Left renal cortex interstitium (tissue), 4 donors: ENCODE measurements around the gene TAOK1. TPM values are rescaled to one million over a fixed set of nuclear protein-coding genes. Genes with fewer than 3 reads are reported as not detected.

Experiments
- DNase-seq, 4 donors: peaks; one replicate each; pipeline ENCODE4 v3.0.0-alpha.2; 2013; ENCODE audit warnings: low read depth in 4 of 4, low spot score in 2 of 4, missing footprints in 1 of 4
- polyA plus RNA-seq, 4 donors: library from polyadenylated mRNA; unstranded; fragments of 120-200 nt; gene quantifications; one replicate each; pipeline ENCODE4 v1.2.1, GENCODE V29; 2013; ENCODE audit not compliant: insufficient read length in 4 of 4

Gene TAOK1
- polyA plus RNA-seq, 4 donors = 41.2 to 51.6 (median 45.6) TPM

DNA sequence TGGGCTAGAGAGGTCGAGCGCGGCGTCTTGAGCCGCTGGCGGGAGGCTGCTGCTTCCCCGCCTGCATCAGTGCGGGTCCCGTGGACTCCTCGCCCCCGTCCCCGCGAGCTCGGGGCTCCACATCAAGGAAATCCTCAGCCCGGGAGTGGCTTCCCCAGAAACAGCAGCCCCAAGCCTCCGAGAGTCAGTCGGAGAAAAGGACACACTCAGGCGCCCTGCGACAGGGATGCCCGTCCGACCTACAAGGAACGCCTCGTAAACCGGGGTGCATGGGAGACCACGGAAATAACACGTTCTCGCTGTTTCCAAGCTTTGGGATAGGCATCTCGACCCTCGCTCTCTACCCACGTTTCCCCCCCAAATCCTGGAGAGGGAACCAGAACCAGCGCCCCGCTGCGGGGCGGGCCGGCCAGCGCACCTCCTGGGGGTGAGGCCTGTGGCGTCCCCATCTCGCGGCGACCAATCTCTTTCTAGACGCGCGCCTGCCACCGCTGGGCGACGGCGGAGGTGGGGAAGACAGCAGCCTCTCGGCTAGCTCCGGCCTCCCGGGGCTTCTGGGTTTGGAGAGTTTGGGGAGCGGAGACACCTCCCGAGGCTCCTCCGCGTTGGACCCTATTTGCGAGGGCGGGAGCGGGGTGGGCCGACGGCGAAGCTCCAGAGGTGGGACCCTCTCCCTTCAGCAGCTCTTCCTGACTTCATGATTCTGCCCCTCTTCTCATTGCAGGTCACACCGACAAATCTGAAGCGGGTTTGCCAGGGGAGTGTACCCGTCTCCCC, 177.6 kb downstream of the TAOK1 start:
- no peak for DNase-seq

DNA sequence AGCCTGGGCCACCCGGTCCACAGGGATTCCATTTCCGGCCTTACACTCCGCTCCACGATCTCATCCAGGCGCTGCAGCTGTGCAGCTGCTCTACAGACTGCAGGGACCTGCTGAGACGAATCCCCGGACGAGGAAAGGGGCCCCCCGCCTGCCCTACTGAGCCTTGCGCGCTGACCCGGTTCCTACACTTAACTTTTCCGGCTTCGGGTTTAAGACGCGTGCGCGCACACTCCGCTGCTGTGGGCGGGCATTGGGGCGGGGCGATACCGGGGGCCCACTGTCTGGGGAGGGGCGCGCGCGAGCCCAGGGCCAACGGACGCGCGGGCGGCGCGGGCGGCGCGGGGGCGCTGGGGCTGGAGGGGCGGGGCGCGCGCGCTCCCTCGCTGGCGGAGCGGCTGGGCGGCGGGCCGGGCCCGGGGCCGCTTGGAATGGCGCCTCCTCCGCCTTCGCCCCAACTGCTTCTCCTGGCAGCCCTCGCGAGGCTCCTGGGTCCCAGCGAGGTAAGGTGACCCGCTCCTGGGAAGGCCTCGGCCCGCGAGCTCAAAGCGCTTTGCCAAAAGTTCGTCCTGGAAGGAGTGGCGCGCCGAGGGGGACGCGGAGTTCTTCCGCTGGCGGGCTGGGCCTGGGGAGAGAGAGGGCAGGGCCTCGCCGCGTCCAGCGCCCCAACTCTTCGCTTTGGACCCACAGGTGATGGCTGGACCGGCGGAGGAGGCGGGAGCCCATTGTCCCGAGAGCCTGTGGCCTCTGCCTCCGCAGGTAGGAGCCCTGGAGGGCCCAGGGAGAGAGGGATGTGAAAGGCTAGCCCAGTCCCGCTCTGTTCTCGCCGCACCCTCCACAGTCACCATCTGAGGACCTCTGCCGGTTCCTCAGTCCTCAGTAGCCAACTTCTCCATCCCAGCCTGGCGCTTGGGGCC, 178.4 kb downstream of the TAOK1 start, which contains the start of gene TP53I13:
Gene TP53I13 (plus strand): TSS at position 371 of the 914 bp plus-strand sequence. CDS start 58 bp downstream, at position 429.
- peak in 1 of 4 donors; percentile 80 for DNase-seq

DNA sequence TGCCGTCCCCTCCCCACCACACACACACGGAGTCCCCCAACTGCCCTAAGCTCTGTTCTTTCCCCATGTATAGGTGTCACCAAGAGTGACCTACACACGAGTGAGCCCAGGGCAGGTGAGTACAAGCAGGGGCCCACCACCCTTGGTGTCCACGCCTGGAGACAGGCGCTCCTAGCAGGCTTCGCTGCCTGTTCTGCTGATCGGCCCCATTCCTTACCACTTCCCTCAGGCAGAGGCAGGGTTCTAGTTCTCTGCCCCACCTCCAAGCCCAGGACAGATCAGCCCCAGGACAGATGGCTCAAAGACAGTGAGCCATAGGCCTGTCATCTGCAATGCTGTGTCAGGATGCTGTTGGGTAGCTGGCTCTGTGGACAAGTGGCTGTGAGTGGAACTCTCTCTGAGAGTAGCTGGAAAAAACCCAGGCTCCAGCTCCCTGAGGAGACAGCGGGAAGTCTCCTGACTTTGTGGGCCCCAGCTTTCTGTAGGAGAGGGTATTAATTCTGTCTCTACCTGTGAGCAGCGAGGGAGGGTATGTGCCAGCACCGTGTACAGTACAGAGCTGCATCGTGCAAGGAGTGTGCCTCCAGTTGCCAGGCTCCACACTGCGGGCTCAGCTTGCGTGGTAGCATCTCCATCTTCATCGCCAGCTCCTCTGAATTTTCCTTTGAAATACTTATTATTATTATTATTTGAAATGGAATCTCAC, 179.2 kb downstream of the TAOK1 start:
- DNase-seq = no peak

DNA sequence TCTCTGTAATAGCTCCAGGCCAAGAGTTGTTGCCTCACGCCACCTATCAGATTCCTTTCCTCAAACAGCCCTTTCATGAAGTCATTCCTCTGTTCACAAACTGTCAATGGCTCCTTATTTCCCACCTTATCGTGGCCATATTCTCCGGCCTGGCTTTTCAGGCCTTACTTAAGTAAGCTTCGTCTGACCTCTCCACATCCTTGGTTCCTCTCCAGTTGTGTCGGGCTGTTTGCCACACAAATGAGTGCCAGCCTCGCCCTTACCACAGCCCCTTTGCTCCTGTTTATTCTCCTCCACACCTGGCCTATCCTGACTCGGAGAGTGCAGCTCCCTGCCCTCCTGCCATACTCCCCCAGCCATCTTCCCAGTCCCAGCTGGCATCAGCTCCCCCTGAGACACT, 180.4 kb downstream of the TAOK1 start:
- no peak for DNase-seq

DNA sequence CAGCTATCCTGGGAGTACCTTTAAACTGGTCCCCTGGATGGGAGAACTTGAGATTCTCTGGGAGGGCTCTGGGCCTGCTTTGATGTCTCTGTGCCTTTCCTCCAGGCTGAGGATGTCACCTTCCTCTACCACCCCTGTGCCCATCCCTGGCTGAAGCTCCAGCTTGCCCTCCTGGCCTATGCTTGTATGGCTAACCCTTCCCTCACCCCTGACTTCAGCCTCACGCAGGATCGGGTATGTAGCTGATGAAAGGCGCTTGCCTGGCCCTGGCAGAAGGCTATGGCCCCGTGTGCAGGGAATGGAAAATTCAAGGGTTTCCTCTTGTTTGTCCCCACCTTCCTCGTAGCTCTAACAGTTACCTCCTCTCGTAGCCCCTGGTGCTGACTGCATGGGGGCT, 181.3 kb downstream of the TAOK1 start:
- no peak for DNase-seq

DNA sequence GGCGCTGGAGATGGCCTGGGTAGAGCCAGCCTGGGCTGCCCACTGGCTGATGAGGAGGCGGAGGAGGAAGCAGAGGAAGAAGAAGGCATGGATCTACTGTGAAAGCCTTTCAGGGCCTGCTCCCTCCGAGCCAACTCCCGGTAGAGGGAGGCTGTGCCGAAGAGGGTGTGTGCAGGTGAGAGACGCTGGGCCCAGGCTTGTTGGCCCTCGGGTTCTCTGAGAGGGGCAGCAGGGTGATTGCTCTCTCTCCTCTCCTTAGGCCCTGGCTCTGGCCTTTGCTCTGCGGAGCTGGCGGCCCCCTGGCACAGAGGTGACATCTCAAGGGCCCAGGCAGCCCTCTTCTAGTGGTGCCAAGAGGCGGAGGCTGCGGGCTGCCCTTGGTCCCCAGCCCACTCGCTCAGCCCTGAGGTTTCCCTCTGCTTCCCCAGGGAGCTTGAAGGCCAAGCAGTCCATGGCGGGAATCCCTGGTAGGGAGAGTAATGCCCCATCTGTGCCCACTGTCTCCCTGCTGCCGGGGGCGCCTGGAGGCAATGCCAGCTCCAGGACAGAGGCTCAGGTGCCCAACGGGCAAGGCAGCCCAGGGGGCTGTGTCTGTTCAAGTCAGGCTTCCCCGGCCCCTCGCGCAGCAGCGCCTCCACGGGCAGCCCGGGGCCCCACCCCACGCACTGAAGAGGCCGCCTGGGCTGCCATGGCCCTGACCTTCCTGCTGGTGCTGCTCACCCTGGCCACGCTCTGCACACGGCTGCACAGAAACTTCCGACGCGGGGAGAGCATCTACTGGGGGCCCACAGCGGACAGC, 181.9 kb downstream of the TAOK1 start:
- DNase-seq = no peak

- DNase-seq = no peak
Observed at GRCh38 chr17:29572691-29573557, 182.8 kb downstream of the TAOK1 start.

- no peak for DNase-seq
Observed at GRCh38 chr17:29573558-29573869, 183.4 kb downstream of the TAOK1 start.

GRCh38 chr17:29573871-29574731, 183.9 kb downstream of the TAOK1 start:
- DNase-seq = no peak

GRCh38 chr17:29574732-29575510, 184.8 kb downstream of the TAOK1 start:
- no peak for DNase-seq

- no peak for DNase-seq
Observed at GRCh38 chr17:29575511-29576213, 185.5 kb downstream of the TAOK1 start.

- no peak for DNase-seq
Observed at GRCh38 chr17:29576214-29577000, 186.2 kb downstream of the TAOK1 start.

DNA sequence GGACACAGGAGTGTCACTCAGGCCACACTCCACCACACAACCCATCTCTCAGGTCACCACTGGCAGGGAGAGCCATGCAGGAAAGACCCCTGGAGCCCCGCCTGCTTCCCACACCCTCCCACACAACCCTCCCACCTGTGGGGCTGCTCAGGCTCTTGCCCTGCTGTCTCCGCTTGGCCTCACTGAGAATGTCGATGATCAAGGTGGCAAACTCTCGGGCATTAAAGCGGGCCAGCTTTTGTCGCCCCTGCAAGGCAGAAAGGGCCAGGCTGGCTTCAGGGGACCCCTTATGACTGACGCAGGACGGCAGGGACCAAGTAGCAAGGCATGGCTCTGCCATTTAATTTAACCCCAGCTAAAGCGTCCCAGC, 186.8 kb downstream of the TAOK1 start:
- DNase-seq = no peak

- no peak for DNase-seq
Observed at GRCh38 chr17:29577385-29578211, 187.4 kb downstream of the TAOK1 start.
